ENCODE results near the gene SCYL1. TPM values are rescaled to one million over a fixed set of nuclear protein-coding genes. Genes with fewer than 3 reads are reported as not detected.

The SCYL1 gene
- total and polyA plus RNA-seq, 2 of the 4 experiments (the other 2 are of a cell fraction): 96.4 to 150 TPM

DNA sequence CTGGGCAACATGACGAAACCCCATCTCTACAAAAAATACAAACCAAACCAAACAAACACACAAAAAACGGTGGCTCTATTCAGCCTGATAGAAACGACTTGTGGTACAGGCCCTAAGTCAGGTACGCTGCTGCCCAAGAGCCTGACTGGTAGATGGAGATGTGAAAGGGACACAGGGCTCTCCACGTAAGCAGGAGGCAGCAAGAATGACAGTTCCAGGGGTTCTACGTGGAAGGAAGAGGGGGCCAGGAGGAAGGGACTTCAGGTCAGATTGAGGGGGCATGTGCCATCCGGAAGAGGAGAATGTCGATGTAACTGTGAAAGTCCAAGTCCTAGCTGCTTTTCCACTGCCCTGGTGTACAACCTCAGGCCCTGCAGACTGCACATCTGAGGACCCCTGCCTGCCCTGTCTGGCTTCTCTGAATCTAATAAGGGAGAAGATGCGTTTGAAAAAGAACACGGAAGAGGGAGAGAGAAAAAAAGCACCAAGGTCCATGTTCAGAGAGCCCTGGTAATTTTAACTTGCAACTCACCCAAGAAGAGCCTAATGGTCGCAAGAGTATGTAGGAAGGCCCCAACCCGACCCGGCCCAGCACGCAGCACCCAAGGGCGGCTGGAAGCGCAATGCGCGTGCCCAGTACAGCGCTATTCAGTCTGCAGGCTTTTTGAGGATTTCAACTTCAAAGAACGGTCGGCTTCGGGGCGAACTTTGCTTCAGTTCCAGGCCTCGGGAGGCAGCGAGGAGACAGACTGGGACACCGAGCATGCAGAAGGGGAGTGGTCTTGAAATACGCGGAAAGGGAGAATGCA is 44.5 kb downstream of the SCYL1 start:
- H3K27ac ChIP-seq (ENCODE audit: insufficient read depth, low read length): peak overlapping the region; percentile 78
- no TSS peak for BruUV-seq (replicated peaks)
- peak overlapping the region; percentile 85 for H2BK5ac ChIP-seq (ENCODE audit: low read depth, low read length, poor library complexity, severe bottlenecking)
- peaks cover 22% of the 10 kb centered on the region for H4K20me1 ChIP-seq (ENCODE audit: insufficient read depth, low read length)
- dilution Hi-C loops (cut with HindIII; ENCODE audit: low sequenced_read_pairs, unreplicated experiment): no loop called here
- H3K79me1 ChIP-seq (ENCODE audit: low read depth in 1 of 2, low read length in 2 of 2): peaks cover 18 to 66% of the 10 kb centered on the region in 2 experiments
- peak overlapping the region; percentile 30 for H2BK120ac ChIP-seq (ENCODE audit: low read depth, low read length)
- peak overlapping the region; percentile 98 for H2AFZ ChIP-seq (replicated peaks; ENCODE audit: low read length, poor library complexity)
- H3K56ac ChIP-seq (ENCODE audit: extremely low read depth, insufficient read depth, low read length): peak overlapping the region; percentile 96
- DNase-seq (no peak), ATAC-seq (ENCODE audit: low read depth) (peak; percentile 10)
- H3K27me3 ChIP-seq (ENCODE audit: control insufficient read depth, insufficient read depth, low read length): no peaks in the 10 kb centered on the region
- peak overlapping the region; percentile 96 for H3K23ac ChIP-seq (ENCODE audit: low read depth, low read length)
- no peaks in the 10 kb centered on the region for H3K9me3 ChIP-seq (ENCODE audit: control insufficient read depth, insufficient read depth, low read length)
- peak overlapping the region; percentile 84 for H4K91ac ChIP-seq (ENCODE audit: insufficient read depth, low read depth, low read length)
- intact Hi-C loops (cut with micrococcal nuclease): no loop called here
- 0 out of 2 replicates have a peak, but pooled peaks cover 1% of the 10 kb centered on the region for H3K36me3 ChIP-seq (ENCODE audit: control insufficient read depth, insufficient read depth, low read length)
- CTCF ChIA-PET: interaction anchor here (1.1 kb wide), 1 partner anchor 28 kb away, joined by 9 read pairs; no protein-coding TSS in a partner anchor
- H3K9ac ChIP-seq (ENCODE audit: low read depth, low read length): peak overlapping the region; percentile 83
- H3K4me1 ChIP-seq (ENCODE audit: control insufficient read depth, insufficient read depth, low read length): peaks cover 14% of the 10 kb centered on the region
- H4K8ac ChIP-seq (ENCODE audit: low read depth in 2 of 2, low read length in 2 of 2): peak overlapping the region; percentile 82 to 98
- WGBS, 2 experiments (ENCODE audit: extremely low coverage in 2 of 2, insufficient read length in 1 of 2): 4% methylated on average over 11 of the region's 28 CpGs; no CpG with 5 or more reads in 1 of the 2 experiments
- H3K9me1 ChIP-seq (ENCODE audit: insufficient read depth, low read length): peaks cover 15% of the 10 kb centered on the region
- H3K18ac ChIP-seq (ENCODE audit: low read depth, low read length): peak overlapping the region; percentile 23
- in situ Hi-C loops (cut with MboI; ENCODE audit: low sequenced_read_pairs): no loop called here
- POLR2A ChIA-PET (ENCODE audit: unreplicated experiment): no interaction called here
- peak overlapping the region; percentile 79 for H3K4me3 ChIP-seq (ENCODE audit: insufficient read depth, low read depth, low read length)
- peak overlapping the region; percentile 95 for H3K14ac ChIP-seq (replicated peaks; ENCODE audit: low read depth, low read length)
- H2AK5ac ChIP-seq (ENCODE audit: low read depth, low read length): peak overlapping the region; percentile 90
- H3K4me2 ChIP-seq (ENCODE audit: low read depth, low read length): peak overlapping the region; percentile 77
- H4K5ac ChIP-seq (ENCODE audit: low read depth, low read length): peak overlapping the region; percentile 90
- peak overlapping the region; percentile 94 for H3K4ac ChIP-seq (ENCODE audit: low read depth, low read length)
- peak overlapping the region; percentile 95 for H2AK9ac ChIP-seq (replicated peaks; ENCODE audit: low read depth, low read length, poor library complexity)
- peak overlapping the region; percentile 30; the same call in 1 of the 2 replicates for H2BK20ac ChIP-seq (ENCODE audit: low read depth, low read length)
- peak overlapping the region; percentile 69; the same call in 1 of the 3 replicates for H2BK15ac ChIP-seq (ENCODE audit: low read depth, low read length)
- TF ChIP-seq MAFK (IDR thresholded peaks at IDR 0.05; ENCODE audit: low read depth, low read length): no peak
- no peak for TF ChIP-seq MAZ (IDR thresholded peaks at IDR 0.05; ENCODE audit: borderline replicate concordance, low read depth, low read length)
- no peak for TF ChIP-seq SMC3 (IDR thresholded peaks at IDR 0.05; ENCODE audit: low read depth, low read length)
- TF ChIP-seq FOS (IDR thresholded peaks at IDR 0.05; ENCODE audit: low read depth, low read length): no peak
- TF ChIP-seq RCOR1 (IDR thresholded peaks at IDR 0.05; ENCODE audit: insufficient replicate concordance, low read length): no peak
- no peak for TF ChIP-seq CEBPB (IDR thresholded peaks at IDR 0.05; ENCODE audit: low read depth, low read length)
- TF ChIP-seq, protein P1, sequence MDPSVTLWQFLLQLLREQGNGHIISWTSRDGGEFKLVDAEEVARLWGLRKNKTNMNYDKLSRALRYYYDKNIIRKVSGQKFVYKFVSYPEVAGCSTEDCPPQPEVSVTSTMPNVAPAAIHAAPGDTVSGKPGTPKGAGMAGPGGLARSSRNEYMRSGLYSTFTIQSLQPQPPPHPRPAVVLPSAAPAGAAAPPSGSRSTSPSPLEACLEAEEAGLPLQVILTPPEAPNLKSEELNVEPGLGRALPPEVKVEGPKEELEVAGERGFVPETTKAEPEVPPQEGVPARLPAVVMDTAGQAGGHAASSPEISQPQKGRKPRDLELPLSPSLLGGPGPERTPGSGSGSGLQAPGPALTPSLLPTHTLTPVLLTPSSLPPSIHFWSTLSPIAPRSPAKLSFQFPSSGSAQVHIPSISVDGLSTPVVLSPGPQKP (IDR thresholded peaks at IDR 0.05; ENCODE audit: borderline replicate concordance, low read depth, low read length): no peak
- TF ChIP-seq NFE2L2 (IDR thresholded peaks at IDR 0.05; ENCODE audit: low read depth, low read length): no peak
- TF ChIP-seq, protein P2, sequence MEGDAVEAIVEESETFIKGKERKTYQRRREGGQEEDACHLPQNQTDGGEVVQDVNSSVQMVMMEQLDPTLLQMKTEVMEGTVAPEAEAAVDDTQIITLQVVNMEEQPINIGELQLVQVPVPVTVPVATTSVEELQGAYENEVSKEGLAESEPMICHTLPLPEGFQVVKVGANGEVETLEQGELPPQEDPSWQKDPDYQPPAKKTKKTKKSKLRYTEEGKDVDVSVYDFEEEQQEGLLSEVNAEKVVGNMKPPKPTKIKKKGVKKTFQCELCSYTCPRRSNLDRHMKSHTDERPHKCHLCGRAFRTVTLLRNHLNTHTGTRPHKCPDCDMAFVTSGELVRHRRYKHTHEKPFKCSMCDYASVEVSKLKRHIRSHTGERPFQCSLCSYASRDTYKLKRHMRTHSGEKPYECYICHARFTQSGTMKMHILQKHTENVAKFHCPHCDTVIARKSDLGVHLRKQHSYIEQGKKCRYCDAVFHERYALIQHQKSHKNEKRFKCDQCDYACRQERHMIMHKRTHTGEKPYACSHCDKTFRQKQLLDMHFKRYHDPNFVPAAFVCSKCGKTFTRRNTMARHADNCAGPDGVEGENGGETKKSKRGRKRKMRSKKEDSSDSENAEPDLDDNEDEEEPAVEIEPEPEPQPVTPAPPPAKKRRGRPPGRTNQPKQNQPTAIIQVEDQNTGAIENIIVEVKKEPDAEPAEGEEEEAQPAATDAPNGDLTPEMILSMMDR (conservative IDR thresholded peaks at IDR 0.05; ENCODE audit: low read depth, low read length): no peak
- TF ChIP-seq MXI1 (IDR thresholded peaks at IDR 0.05; ENCODE audit: borderline replicate concordance, low read depth, low read length): no peak
- TF ChIP-seq BHLHE40 (IDR thresholded peaks at IDR 0.05; ENCODE audit: low read depth, low read length): no peak
- TF ChIP-seq RAD21 (IDR thresholded peaks at IDR 0.05; ENCODE audit: low read length): no peak
- TF ChIP-seq CHD1 (IDR thresholded peaks at IDR 0.05; ENCODE audit: low read depth, low read length): no peak
- no peak for TF ChIP-seq POLR2A (IDR thresholded peaks at IDR 0.05; ENCODE audit: low read depth, low read length)

Data from IMR-90 (cell line).